Left ventricle myocardium inferior (tissue), 1 donor: ENCODE data around the gene PTPN21. TPM values are rescaled to one million over a fixed set of nuclear protein-coding genes. Genes with fewer than 3 reads are reported as not detected.

ENCODE experiments used
- DNase-seq: peaks from one replicate; pipeline ENCODE4 v3.0.0-alpha.2; 2020
- H3K27ac ChIP-seq: fragments of 200-600 bp; replicated peaks from 2 replicates; pipeline ENCODE4 v1.8.0; 2021
- H3K27me3 ChIP-seq: fragments of 200-600 bp; 2 replicates; pipeline ENCODE4 v1.8.0; 2021; ENCODE audit warnings: low read depth
- H3K36me3 ChIP-seq: fragments of 200-600 bp; 2 replicates; pipeline ENCODE4 v1.8.0; 2021
- H3K4me1 ChIP-seq: fragments of 200-600 bp; 2 replicates; pipeline ENCODE4 v1.8.0; 2021
- H3K4me3 ChIP-seq: fragments of 200-600 bp; 2 replicates; pipeline ENCODE4 v1.8.0; 2021; ENCODE audit warnings: mild to moderate bottlenecking, moderate library complexity
- H3K9me3 ChIP-seq: fragments of 200-600 bp; replicated peaks from 2 replicates; pipeline ENCODE4 v1.8.0; 2021
- CTCF ChIP-seq: fragments of 200-600 bp; IDR thresholded peaks from 2 replicates; pipeline ENCODE4 v1.8.0; 2021; ENCODE audit warnings: antibody characterized with exemption, mild to moderate bottlenecking, borderline replicate concordance
- intact Hi-C: fragments of 100-400 bp; cut with micrococcal nuclease; formaldehyde crosslinking; loops from one replicate; pipeline ENCODE4 v1.11.0; 2022
- total RNA-seq: library from RNA; stranded (reverse); fragmentation: NEBNext Ultra II Directional; extraction: Animal tissue kit (Norgen Biotek cat#: 25700); gene quantifications from one replicate; pipeline ENCODE4 v1.2.1, GENCODE V29; 2021
- donor health status: DM: no; HTN: yes; CAD: no; lungs with severe emphysema.

PTPN21 gene
- total RNA-seq, 1 donor from 2014 or later: 42.3 TPM

GRCh38 chr14:88597601-88598000, 42.8 kb upstream of the PTPN21 start:
- no peak for TF ChIP-seq CTCF
- intact Hi-C loops: no loop called here
- Histone ChIP-seq H3K4me1 (no peaks in the 10 kb centered on the region), H3K9me3 (no peaks in the 10 kb centered on the region), H3K36me3 (peaks cover 63% of the 10 kb centered on the region), H3K27me3 (no peaks in the 10 kb centered on the region), H3K4me3 (no peak overlapping the region), H3K27ac (no peak overlapping the region)
- no peak for DNase-seq

DNA sequence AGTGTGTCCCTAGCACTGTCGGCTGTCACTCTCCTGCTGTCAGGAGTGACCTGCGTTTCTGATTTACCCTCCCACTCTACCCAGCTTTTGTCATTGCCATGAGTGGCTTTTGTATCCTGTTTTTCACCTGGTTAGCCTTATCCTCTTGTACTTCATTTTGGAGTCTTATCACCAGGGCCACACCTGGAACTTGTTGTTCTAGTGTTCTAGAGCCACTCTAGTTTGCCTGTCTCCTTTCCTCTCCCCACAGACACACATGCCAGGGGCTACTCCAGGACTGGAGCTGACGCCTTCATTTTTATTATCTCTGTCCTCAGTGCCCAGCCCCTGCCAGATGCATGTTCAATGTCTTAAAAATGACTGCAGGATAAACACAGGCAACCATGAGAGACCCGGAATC, 42.2 kb upstream of the PTPN21 start:
- Histone ChIP-seq H3K36me3 (peaks cover 58% of the 10 kb centered on the region), H3K27ac (no peak overlapping the region), H3K9me3 (no peaks in the 10 kb centered on the region), H3K4me1 (no peaks in the 10 kb centered on the region), H3K4me3 (no peak overlapping the region), H3K27me3 (no peaks in the 10 kb centered on the region)
- intact Hi-C loops: no loop called here
- no peak for DNase-seq
- no peak for TF ChIP-seq CTCF

DNA sequence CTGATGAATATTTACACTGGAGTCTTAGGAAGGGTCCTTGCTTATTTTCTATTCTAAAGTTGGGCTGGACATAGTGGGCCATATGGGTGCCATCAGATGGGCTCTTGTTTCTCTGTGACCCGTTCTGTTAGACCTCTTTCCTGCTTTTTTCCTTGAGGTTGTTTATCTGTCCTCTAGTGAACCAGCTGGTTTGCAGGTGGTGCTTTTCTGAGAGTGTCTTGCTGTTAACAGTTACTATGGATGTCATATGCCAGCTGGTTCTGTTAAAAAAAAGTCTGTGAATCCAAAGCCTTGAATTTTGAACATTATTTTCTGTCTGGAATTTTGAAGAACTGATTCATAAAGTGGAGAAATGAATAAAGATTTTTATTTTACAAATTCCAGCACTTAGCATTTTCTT, 37.2 kb upstream of the PTPN21 start:
- no peak overlapping the region for H3K27ac ChIP-seq
- no peak for TF ChIP-seq CTCF
- intact Hi-C loops: no loop called here
- H3K9me3 ChIP-seq: no peaks in the 10 kb centered on the region
- H3K4me1 ChIP-seq: no peaks in the 10 kb centered on the region
- no peak overlapping the region for H3K4me3 ChIP-seq
- DNase-seq: no peak
- H3K27me3 ChIP-seq: no peaks in the 10 kb centered on the region
- peaks cover 52% of the 10 kb centered on the region for H3K36me3 ChIP-seq

DNA sequence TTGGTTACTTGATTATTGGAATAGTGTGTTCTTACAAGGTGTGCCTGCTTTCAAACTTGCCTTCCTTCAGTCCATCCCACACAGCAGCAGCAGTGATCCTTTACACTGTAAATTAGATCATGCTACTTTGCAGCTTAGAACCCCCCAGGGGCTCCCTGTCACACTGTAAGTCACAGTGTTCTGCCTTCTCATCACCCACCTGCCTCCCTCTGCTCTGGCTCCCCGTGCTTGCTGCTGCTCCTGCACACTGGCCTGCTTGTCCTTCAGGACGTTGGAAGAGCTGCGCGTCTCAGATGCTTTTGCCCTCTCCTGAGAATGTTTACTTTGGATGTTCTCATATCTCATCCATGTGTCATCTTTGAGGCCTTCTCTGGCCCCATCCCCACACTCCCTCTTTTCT, 35.4 kb upstream of the PTPN21 start:
- H3K9me3 ChIP-seq: no peaks in the 10 kb centered on the region
- peaks cover 62% of the 10 kb centered on the region for H3K36me3 ChIP-seq
- no peaks in the 10 kb centered on the region for H3K27me3 ChIP-seq
- intact Hi-C loops: no loop called here
- no peak for DNase-seq
- no peak overlapping the region for H3K27ac ChIP-seq
- no peak for TF ChIP-seq CTCF
- no peaks in the 10 kb centered on the region for H3K4me1 ChIP-seq
- H3K4me3 ChIP-seq: no peak overlapping the region

DNA sequence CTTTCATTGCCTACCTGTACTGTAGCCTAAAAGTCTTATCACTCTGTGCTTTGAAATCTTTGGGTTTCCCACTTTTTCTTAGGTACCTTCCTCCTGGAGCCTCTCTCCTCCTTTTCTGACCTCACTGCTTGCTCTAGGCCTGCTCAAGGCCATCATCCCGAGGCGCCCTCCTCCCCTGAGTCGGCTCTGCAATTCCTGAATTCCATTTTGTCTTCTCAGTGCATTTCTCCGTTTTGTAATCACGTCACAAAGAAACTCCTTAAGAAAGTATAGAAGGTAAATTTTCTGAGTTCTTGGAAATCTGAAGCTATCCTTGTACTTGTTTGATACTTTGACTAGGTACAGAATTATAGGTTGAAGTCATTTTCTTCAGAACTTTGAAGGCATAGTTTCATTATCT, 33.3 kb upstream of the PTPN21 start:
- Histone ChIP-seq H3K27ac (no peak overlapping the region), H3K4me1 (peaks cover 6% of the 10 kb centered on the region), H3K9me3 (no peaks in the 10 kb centered on the region), H3K36me3 (peaks cover 70% of the 10 kb centered on the region), H3K27me3 (no peaks in the 10 kb centered on the region), H3K4me3 (no peak overlapping the region)
- intact Hi-C loops: no loop called here
- DNase-seq: no peak
- no peak for TF ChIP-seq CTCF

GRCh38 chr14:88584451-88584850, 29.6 kb upstream of the PTPN21 start:
- no peak for TF ChIP-seq CTCF
- Histone ChIP-seq H3K4me1 (peaks cover 6% of the 10 kb centered on the region), H3K9me3 (no peaks in the 10 kb centered on the region), H3K27me3 (no peaks in the 10 kb centered on the region), H3K36me3 (peaks cover 82% of the 10 kb centered on the region), H3K4me3 (no peak overlapping the region), H3K27ac (no peak overlapping the region)
- intact Hi-C loops: no loop called here
- DNase-seq: no peak
